Hematopoietic multipotent progenitor cell treated with erythropoietin and hydrocortisone succinate and interleukin-3 and kit ligand, for 15 days (in vitro differentiated cells): ENCODE measurements around the gene GP1BB.

Source experiments
- DNase-seq: peaks from one replicate; pipeline ENCODE4 v3.0.0-alpha.2; 2015; ENCODE audit warnings: low spot score

The GP1BB gene

DNA sequence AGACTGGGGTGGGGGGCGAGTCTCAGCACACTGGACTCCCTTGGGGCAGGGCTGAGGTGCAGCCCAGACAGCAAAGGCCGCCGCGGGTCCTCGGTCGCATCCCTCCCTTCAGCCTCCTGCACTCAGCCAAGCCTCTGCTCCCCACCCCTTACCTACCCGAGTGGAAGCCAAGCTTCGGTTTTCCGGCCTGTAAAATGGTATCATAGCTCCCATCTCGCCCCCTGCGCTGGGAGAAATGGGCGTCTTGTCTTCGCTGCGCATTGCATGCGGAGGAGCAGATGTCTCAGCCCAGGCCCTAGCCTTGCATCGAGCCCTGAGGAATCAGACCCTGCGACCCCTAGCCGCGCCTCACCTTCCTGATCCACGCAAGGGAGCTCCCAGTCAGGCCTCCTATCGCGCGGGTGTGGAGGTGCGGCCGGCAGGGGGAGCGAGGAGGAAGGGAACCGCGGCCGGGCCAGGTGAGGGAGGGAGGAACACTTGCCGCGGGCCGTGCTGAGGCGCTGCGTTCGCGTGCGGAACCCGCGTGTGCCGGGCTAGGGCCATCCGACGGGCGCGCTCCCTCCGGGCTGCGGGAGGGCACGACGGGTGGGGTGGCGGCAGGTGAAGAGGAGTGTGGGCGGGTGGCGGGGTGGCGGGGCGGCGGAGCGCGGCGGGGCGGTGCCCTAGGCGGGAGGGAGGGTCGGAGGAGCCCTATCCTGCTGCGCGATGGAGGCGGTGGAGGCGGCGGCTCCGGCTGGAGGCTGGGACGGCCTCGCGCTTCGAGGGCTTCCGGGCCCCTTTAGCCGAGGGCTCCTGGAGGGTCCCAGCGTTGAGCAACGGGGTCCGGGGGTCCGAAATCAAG is 33.2 kb downstream of the GP1BB start:
- peak; percentile 13 for DNase-seq

DNA sequence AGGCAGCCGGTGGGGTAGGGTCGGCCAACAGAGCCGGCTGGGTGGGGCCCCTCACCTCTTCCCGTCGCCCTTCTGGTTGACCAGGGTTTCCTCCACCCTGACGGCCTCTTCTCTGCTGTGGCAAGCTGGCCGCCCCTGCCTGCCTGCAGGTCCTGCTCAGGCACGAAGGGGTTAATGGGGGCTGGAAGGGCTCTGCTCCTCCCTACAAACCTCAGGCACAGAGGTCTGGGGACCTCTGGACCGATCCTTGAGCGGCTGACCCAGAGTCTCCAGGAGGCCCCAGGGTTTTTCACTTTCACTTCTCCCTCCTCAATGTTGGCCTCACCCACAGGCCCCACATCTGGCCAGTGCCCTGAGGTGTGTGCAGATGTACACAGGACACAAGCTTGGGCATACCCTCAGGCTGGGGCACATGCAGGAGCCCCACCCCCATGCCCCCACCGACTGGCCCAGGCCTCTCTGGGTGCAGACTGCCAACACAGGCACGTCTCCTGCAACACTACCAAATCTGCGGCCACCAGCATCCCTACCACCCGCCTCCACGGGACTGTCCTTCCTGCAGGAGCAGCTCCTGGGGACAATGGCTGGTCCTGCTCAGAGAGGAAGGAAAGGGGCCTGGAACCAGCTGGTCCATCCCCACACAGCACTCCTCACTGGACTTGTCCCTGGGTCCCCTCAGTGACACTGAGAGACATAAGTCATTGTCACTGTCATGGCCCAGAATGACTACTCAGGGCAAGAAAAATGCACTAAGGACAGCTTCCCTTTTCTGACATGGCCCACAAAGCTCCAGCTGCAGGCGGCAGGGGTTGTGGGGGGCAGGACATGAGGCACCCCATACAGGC is 34.0 kb downstream of the GP1BB start:
- no peak for DNase-seq

DNA sequence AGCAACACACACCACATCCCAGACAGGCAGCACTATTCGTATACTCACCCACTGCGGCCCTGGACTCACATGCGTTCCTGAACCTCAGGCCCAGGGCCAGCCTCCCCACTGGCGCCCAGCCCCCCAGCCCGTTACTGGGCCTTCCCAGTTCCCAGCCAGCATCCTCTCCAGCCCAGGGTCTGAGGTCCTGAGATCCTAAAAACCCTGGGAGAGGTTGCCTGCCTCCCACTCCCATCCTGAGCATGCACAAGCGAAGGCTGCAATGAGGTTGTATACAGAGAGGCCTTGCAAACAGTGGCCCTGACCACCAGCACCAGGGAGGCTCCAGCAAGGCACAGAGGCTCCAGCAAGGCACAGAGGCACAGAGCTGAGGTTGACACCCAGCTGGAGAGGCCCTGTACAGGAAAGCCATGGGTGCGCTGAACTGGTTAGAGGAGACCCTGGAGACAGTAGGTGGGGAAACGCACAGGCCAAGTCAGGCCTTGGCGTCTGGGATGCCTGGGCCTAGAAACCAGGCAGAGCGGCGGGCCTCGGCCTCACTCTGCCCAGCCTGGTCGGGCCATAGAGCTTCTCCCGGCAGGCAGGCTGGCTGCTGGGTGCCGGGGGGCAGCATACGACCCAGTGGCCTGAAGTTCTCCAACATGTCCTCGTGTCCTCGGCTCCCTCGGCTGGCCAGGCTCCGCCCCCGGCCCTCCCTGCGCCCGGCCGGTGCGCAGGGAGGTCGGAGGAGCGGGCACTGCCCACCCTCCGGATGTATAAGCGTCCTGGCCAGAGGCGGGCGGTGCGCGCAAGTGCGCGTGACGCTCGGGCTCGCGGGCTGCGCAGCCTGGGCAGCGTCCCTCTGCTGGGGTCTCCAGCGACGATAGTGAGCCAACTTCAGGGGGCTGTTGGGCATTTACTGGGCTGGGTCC is 34.9 kb downstream of the GP1BB start:
- DNase-seq = no peak

DNA sequence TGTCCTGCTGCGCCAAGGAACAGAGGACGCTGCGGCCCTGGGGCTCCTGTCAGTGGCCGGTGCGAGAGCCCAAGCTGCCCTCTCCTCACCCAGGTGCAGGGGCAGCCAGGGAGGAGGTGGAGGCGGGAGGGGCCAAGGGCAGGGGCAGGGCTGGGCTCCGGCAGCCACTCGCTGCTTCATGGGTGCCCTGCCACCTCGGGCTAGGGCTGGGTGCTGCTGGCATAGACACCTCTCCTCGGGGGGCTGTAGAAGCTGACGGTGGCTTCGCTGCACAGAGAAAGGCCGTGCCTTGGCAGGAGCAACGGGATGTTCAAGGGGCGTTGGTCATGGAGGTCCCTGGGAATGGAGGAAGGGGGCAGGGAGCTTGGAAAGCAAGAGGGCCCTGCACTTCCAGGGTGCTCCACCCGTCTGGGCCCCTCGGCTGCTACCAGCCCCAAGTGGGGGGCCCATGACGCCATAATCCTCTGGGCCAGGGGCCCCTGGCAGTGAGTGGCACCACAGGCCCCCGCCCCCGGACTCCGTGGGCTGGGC is 35.6 kb downstream of the GP1BB start:
- no peak for DNase-seq

DNA sequence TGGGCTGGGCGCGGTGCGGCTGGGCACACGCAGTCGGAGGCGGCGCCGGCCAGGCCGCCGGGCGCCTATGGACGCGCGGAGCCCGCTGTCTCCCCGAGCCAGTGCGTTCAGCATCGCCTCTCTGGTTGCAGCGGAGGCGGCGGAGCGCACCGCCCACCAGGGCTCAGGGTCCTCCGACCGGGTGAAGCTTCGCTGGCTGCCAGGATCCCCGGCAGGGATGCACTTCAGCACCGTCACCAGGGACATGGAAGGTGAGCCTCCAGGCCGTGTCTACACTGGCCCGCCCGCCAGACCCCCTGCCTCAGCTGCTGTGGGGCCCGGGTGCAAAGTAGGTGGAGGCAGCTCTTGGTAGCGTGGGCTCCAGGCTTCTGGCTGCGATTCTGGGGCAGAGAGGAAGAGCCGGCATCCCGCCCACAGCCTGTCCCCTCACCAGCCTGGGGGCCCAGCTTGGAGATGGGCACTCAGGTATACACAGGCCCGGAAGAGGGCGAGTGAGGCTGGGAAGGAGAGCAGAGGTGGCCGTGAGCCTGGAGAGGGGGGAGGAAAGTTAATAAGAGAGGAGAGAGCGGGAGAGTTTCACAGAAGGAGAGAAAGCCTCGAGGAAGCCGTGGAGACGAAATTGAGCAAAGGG is 36.2 kb downstream of the GP1BB start:
- DNase-seq = no peak

DNA sequence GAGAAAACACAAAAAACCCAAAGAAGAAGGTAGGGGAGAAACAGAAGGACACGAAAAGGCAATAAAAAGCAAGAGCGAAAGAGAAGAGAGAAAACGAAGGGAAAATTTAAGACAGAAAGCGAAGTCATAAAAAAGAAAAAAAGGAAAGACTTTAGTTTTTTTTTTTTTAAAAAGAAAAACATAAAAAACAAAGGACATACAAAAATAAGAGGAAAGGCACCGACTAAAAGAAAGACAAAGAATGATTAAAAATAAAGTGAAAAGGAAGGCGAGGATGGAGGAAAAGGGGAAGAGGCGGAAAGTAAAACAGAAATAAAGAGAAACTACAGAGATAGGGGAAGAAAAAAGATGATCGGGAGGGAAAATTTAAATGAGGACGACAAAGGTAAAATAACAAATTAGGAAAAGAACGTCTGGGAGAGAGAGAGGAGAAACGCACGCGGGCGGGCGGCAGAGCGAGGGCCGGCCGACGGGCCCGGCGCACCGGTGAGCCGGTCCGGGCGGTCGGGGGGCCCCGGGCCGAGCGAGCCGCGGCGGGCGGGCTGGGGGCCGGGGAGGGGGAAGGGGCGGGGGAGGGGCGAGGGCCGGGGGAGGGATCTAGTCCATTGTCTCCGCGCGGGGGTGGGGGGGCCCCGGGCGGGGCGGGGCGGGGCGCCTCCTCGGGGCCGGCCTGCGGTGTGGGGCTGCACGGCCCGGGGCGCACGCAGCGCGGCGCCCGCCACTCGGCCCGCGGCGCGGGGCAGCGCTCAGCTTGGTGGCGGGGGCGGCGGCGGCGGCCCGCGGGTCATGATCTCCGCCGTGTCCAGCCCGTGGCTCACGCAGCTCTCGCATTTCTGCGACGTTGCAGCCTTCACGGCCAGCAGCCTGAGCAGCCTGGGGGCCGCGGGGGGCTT is 37.0 kb downstream of the GP1BB start, which contains the start of gene TBX1:
Gene TBX1, plus strand, starts transcription at position 721 of the 893 bp plus-strand sequence. Its CDS starts 66 bp downstream, at position 787.
- no peak for DNase-seq

DNA sequence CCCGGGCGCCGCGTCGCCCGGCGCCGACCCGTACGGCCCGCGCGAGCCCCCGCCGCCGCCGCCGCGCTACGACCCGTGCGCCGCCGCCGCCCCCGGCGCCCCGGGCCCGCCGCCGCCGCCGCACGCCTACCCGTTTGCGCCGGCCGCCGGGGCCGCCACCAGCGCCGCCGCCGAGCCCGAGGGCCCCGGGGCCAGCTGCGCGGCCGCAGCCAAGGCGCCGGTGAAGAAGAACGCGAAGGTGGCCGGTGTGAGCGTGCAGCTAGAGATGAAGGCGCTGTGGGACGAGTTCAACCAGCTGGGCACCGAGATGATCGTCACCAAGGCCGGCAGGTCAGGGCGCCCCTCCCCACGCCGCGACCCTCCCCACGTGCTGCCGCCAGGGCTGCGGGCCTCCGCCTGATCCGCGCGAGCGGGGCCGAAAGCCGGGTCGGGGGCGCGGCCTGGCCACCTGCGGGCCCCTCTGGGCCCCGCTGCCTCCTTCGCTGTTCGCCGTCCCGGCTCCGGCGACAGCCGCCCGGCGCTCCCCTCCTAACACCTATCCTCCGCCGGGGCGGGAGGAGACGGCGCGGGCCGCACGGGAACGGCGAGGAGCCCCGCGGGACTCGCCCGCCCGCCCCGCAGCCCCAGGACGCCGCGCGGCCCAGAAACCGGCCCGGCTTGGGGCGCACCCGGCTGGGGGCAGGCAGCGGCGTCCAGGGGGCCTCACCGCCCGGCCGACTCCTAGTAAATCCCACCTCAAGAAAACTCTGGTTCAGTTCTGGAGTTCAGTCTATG is 37.8 kb downstream of the GP1BB start:
- no peak for DNase-seq

DNA sequence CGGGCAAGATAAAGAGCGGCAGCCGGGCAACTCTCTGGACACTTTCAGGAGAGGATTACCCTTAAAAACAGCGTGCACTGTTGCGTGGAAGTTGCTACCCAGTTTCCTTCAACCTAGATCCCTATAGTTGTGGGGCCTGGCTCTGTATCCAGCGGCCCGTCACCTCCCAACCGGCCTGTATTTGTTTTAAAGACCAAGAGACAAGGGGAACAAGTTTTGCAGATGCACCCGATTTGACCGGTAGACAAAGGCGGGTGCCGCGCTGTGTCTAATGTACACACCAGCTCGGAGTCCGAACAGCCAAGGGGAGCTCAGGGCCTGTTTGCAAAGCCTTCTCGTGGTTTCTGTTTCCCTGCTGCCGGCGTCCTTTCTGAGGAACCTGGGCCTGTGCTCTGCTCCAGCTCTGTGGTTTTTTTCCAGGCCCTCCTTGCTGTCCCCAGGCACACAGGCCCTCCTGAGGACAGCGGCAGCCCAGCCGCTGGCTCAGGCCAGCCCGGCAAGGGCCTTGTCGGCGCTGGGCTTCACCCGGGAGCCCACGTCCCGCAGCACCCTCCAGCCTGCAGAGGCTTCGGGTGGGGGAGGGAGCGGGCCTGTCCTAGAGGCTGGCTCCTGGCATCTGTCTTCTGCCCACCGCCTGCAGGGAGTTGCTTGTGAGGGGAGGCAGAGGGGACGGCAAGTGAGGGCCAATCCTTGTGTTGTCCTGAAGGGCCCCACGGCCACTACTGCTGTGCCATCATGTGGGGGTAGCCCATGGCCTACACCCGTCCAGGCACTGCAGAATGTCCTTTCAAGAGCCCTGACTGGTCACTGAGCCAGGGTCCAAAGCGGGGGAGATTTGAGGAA is 38.6 kb downstream of the GP1BB start:
- DNase-seq = no peak

DNA sequence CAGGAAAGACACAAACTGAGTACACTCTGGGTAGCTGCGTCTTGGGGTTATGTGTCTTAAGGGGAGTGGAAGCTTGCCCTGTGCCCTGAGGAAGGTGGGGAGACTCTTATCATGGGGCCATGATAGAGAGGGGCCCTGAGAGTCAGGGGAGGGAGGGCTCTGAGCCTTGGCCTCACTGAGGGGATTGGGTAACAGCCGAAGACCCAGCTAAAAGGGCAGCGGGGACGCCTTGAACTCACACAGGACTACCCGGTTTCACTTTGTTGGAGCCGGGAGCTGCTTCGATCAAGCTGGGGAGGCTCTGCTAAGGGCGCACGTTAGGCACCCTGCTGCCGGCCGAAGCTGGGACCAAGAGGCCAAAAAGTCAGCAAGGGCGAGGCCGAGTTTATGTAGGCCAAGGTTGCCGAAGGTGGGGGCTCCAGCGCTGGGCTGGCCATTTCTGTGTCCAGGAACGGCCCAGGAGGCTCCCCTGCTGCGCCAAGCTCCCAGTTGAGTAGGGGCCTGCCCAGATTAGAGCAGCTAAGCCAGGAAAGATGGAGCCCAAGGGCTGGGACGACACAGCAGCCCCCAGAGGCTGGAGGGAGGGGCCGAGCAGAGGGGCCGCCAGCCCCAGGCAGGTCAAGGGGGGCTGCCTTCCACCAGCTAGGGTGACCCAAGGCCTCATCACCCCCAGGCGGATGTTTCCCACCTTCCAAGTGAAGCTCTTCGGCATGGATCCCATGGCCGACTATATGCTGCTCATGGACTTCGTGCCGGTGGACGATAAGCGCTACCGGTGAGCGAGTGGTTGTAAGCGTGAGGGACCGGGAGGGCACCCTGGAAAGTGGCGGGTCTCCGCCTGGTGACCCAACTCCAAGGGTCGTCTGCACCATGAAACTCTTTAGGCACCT is 39.5 kb downstream of the GP1BB start:
- no peak for DNase-seq

DNA sequence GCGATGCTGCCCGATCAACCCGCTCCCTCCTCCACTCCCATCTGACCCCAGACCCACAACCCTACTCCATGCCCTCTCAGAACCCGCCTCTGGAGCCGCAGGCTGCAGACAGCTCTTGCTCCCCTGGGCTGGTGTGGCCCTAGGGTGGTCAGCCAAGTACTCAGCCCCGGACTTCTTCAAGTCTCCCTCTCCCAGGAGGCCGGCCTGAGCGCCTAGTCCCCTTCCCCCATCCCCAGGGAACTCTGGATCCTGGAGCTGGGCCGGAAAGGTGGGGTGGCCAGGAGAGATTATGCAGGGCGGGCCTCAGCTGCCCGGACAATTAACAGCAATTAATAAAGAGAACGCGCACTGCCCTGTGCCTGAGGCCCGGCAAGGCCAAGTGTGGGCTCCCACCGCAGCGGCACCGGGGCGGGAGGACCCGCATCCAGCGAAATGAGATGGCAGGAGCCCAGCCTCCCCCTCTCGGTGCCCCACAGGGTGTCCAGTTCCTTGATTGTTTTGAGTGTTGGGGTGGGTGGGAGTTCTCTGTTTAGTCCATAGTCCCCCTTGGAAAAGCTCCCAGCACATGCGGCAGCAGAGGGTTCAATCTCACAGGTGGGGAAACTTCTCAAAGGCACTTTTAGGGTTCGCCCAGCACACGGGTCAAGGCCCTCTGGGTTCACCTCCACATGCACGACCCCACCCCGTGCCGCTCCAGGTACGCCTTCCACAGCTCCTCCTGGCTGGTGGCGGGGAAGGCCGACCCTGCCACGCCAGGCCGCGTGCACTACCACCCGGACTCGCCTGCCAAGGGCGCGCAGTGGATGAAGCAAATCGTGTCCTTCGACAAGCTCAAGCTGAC is 40.3 kb downstream of the GP1BB start:
- DNase-seq = no peak

DNA sequence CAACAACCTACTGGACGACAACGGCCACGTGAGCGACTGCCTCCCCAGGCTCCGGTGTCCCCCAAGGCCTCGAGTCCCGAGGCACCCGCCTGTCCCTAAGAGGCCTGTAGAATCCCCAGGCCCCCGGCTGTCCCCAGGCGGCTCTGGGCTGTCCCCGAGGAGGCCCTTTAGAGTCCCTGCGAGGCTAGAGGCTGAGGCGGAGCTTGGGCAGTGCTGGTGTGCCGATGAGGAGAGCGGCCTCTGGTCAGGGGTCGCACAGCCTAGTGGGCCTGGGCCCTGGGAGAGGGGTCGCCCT is 40.9 kb downstream of the GP1BB start:
- DNase-seq = no peak

DNA sequence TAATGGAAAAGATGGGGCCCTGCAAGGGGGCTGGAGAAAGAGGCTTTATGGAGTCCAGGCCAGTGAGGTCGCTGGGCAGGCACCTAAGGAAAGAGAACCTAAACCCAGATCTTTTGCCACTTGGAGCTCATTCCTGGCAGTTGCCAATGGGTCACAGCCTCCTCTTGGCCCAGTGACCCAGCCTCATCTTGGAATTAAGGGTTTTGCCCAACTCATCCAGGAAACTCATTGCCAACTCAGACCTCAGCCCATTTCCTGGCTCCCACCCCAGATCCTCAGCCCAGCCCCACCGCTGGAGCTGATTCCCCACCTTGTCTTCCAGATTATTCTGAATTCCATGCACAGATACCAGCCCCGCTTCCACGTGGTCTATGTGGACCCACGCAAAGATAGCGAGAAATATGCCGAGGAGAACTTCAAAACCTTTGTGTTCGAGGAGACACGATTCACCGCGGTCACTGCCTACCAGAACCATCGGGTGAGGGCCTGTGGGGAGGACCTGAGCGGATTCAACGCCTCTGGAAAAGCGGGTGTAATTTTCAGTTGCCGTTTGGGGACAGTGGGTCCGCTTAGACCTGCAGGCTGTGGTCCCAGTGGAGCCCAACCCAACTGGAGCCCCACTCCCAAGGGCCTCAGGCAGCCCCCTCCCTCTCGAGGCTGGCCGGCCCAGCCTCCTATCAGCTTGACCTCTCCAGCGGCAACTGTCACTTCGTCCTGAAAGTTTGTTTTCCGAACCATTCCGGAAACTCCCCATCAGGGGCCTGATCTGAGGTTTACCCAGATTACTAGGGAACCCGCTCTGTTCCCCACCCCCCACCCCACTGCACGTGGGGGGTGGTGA is 41.5 kb downstream of the GP1BB start:
- DNase-seq = no peak

DNA sequence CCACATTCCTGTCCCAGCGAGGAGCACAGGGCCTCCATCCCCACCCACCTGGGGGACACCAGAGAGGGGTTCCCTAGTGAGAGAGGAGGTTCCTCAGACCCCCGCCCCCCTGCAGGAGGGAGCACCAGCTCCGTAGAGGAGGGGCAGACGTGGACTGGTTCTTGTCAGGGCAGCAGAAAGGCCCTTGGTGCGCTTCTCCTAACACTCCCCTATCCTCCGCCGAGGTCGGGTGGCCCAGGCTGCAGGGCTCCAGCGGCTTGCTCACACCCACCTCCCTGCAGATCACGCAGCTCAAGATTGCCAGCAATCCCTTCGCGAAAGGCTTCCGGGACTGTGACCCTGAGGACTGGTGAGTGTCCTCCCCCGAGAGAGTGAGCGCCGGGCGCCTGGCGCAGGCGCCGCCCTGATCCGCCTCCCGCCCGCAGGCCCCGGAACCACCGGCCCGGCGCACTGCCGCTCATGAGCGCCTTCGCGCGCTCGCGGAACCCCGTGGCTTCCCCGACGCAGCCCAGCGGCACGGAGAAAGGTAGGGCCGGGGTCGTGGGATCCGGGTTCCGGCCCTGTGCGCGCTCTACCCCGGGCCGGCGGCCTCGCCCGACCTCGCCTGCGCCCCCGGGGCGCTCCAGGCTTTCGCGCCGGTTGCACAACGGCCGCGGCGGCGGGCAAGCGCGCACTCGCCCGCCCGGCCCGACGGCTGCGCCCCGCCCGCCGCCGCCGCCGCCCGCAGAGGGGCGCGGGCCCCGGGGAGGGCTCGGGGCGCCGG is 42.3 kb downstream of the GP1BB start:
- no peak for DNase-seq

DNA sequence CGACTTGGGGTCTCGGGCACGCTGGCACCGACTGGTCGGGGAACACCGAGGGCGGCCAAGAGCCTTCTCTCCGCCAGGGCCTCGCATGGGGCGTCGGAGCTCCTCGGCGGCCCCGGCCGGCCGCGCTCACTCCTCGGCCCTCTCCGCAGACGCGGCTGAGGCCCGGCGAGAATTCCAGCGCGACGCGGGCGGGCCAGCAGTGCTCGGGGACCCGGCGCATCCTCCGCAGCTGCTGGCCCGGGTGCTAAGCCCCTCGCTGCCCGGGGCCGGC is 42.8 kb downstream of the GP1BB start:
- DNase-seq = no peak
